HepG2 (cell line): Measurements from ENCODE around the gene UBE2O. TPM values are rescaled to one million over a fixed set of nuclear protein-coding genes. Genes with fewer than 3 reads are reported as not detected.

Source experiments
- ATRX ChIP-seq: sonication (generic); formaldehyde crosslinking; IDR thresholded peaks from 2 replicates; pipeline ENCODE4 v1.4.0; 2020; ENCODE audit warnings: missing genetic modification reagents, borderline replicate concordance
- CENPX ChIP-seq: sonication (generic); formaldehyde crosslinking; IDR thresholded peaks from 2 replicates; pipeline ENCODE4 v1.9.0; 2021; ENCODE audit warnings: mild to moderate bottlenecking, missing genetic modification reagents, moderate library complexity
- FLYWCH1 ChIP-seq: sonication (generic); formaldehyde crosslinking; IDR thresholded peaks from 2 replicates; pipeline ENCODE4 v1.8.1; 2023; ENCODE audit warnings: mild to moderate bottlenecking, missing genetic modification reagents
- GATA4 ChIP-seq: sonication (generic); IDR thresholded peaks from 2 replicates; pipeline ENCODE4 v1.6.1; 2016; ENCODE audit warnings: antibody characterized with exemption, low read depth, borderline replicate concordance
- KAT7 ChIP-seq: IDR thresholded peaks from 2 replicates; pipeline ENCODE4 v1.6.1; 2018; ENCODE audit warnings: borderline replicate concordance, missing compliant biosample characterization
- NBN ChIP-seq: fragments of 450-650 bp; conservative IDR thresholded peaks from 2 replicates; pipeline ENCODE4 v1.6.1; 2017
- RARG ChIP-seq: sonication (generic); formaldehyde crosslinking; IDR thresholded peaks from 2 replicates; pipeline ENCODE4 v1.4.0; 2020; ENCODE audit warnings: low read depth, mild to moderate bottlenecking, missing genetic modification reagents
- ZBTB38 ChIP-seq: sonication (generic); formaldehyde crosslinking; IDR thresholded peaks from 2 replicates; pipeline ENCODE4 v1.5.1; 2020; ENCODE audit warnings: mild to moderate bottlenecking, missing genetic modification reagents
- ZFP37 ChIP-seq: sonication (generic); formaldehyde crosslinking; IDR thresholded peaks from 2 replicates; pipeline ENCODE4 v1.4.0; 2020; ENCODE audit warnings: missing genetic modification reagents, borderline replicate concordance
- ZNF17 ChIP-seq: sonication (generic); formaldehyde crosslinking; IDR thresholded peaks from 2 replicates; pipeline ENCODE4 v1.5.0; 2020; ENCODE audit warnings: mild to moderate bottlenecking, missing genetic modification reagents
- ZNF225 ChIP-seq: sonication (generic); formaldehyde crosslinking; IDR thresholded peaks from 2 replicates; pipeline ENCODE4 v1.4.0; 2020; ENCODE audit warnings: mild to moderate bottlenecking, missing genetic modification reagents
- ZNF44 ChIP-seq: sonication (generic); formaldehyde crosslinking; IDR thresholded peaks from 2 replicates; pipeline ENCODE4 v1.5.1; 2020; ENCODE audit warnings: mild to moderate bottlenecking, missing genetic modification reagents
- ZNF563 ChIP-seq: sonication (generic); formaldehyde crosslinking; IDR thresholded peaks from 2 replicates; pipeline ENCODE4 v1.8.0; 2022; ENCODE audit warnings: mild to moderate bottlenecking, moderate library complexity, missing genetic modification reagents
- ZNF781 ChIP-seq: sonication (generic); formaldehyde crosslinking; IDR thresholded peaks from 2 replicates; pipeline ENCODE4 v1.5.1; 2020; ENCODE audit warnings: borderline replicate concordance, mild to moderate bottlenecking, missing genetic modification reagents; ENCODE audit errors: not compliant biosample characterization
- ZNF790 ChIP-seq: sonication (generic); formaldehyde crosslinking; IDR thresholded peaks from 2 replicates; pipeline ENCODE4 v1.8.0; 2022; ENCODE audit warnings: missing genetic modification reagents, mild to moderate bottlenecking, borderline replicate concordance
- ZXDC ChIP-seq: sonication (generic); formaldehyde crosslinking; IDR thresholded peaks from 2 replicates; pipeline ENCODE4 v1.5.0; 2020; ENCODE audit warnings: mild to moderate bottlenecking, missing genetic modification reagents
- polyA plus RNA-seq, 8 experiments: library from polyadenylated mRNA; depleted of rRNA in 3 of 8; stranded (reverse) in 7 of 8; unstranded in 1 of 8; fragments of >200 nt; fragmentation: Illumina TruSeq in 4 of 8; extraction: Trizol in 4 of 8; gene quantifications; 2 replicates each; pipeline versions ENCODE4 v1.2.1 to v1.2.3, GENCODE V29; 2011 to 2016; ENCODE audit warnings: low read depth in 4 of 8, missing spikeins in 1 of 8, mixed read lengths in 1 of 8; ENCODE audit not compliant: insufficient read depth in 1 of 8
- total RNA-seq, 5 experiments: library from RNA; depleted of rRNA; stranded (reverse); fragments of >200 nt; fragmentation: Illumina TruSeq; extraction: Trizol; gene quantifications; 2 replicates each; pipeline ENCODE4 v1.2.3, GENCODE V29; 2016; ENCODE audit warnings: low read depth in 1 of 5
- TF ChIP-seq, protein P1 (sequence below): sonication (generic); formaldehyde crosslinking; IDR thresholded peaks from 2 replicates; pipeline ENCODE4 v1.5.1; 2020; ENCODE audit warnings: missing genetic modification reagents, mild to moderate bottlenecking, borderline replicate concordance
- TF ChIP-seq, protein P2 (sequence below): sonication (generic); formaldehyde crosslinking; IDR thresholded peaks from 2 replicates; pipeline ENCODE4 v1.8.1; 2023; ENCODE audit warnings: mild to moderate bottlenecking, moderate library complexity, missing genetic modification reagents
- TF ChIP-seq, protein P3 (sequence below): sonication (generic); formaldehyde crosslinking; IDR thresholded peaks from 2 replicates; pipeline ENCODE4 v1.5.0; 2020; ENCODE audit warnings: mild to moderate bottlenecking, missing genetic modification reagents, borderline replicate concordance

Gene UBE2O
- total and polyA plus RNA-seq, 2 of the 13 experiments (the other 11 are each of a cell fraction or from before 2014, with no cell fraction given): 21.5 to 23.5 TPM

DNA sequence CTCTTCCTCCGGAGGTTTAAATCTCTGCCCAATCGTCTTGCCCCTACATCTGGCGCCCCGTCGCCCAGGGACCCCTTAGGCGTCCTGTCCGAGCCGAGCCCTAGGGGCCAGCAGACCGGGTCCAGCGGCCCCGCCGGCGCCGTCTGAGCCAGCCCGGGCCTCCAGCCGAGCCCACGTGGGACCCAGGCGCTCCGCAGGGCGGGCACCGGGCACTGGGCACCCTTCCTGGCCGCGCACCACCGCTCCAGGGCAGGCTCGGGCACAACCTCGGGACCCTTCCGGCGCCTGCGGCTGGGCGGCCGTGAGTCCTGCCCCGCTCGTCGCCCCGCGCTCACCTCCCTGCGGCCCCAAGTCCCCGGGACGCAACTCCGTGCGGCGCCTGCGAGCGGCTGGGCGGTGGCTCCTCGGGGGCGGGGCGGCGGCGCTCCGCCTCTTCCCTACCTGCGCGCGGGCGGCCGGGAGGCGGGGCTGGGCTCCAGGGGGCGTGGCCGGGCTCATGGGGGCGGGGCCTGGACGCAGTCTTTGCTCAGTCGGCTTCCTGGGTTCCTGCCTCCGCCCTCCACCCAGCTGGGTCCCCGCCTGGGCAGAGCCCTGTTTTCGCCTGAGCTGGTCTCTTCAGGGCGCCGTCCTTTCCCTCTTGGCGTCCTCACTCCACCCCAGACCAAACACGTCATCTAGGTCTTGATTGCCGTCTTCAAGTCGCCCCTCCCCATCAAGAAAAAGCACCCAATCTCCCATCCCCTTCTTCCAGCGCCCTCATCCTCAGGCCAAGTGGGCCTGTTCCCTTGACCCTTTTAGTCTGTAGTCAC lies 48.3 kb upstream of the UBE2O start, which contains the start of gene RHBDF2 (continued):
- no peak for TF ChIP-seq NBN
- TF ChIP-seq GATA4: peak; percentile 38
- 0 out of 2 replicates have a peak, but pooled peaks have one; percentile 50 for TF ChIP-seq RARG (CRISPR knock-in tag)
- TF ChIP-seq ZNF225 (CRISPR knock-in tag): peak; percentile 64
- TF ChIP-seq KAT7 (CRISPR knock-in tag): peak; percentile 28; the same call in 1 of the 2 replicates
- no peak; the same call in 1 of the 2 replicates for TF ChIP-seq ZXDC (CRISPR knock-in tag)
- TF ChIP-seq ZBTB38 (CRISPR knock-in tag): peak; percentile 87
- TF ChIP-seq ZNF563 (CRISPR knock-in tag): peak; percentile 89; the same call in 1 of the 2 replicates
- peak; percentile 51; the same call in 1 of the 2 replicates for TF ChIP-seq ZNF790 (CRISPR knock-in tag)
- peak; percentile 9 for TF ChIP-seq ZNF781 (CRISPR knock-in tag)
- 0 out of 2 replicates have a peak, but pooled peaks have one; percentile 52 for TF ChIP-seq ZFP37 (CRISPR knock-in tag)
- no peak for TF ChIP-seq FLYWCH1
- TF ChIP-seq, protein P1, sequence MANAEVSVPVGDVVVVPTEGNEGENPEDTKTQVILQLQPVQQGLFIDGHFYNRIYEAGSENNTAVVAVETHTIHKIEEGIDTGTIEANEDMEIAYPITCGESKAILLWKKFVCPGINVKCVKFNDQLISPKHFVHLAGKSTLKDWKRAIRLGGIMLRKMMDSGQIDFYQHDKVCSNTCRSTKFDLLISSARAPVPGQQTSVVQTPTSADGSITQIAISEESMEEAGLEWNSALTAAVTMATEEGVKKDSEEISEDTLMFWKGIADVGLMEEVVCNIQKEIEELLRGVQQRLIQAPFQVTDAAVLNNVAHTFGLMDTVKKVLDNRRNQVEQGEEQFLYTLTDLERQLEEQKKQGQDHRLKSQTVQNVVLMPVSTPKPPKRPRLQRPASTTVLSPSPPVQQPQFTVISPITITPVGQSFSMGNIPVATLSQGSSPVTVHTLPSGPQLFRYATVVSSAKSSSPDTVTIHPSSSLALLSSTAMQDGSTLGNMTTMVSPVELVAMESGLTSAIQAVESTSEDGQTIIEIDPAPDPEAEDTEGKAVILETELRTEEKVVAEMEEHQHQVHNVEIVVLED (CRISPR knock-in tag): peak; percentile 49
- no peak; the same call in 1 of the 2 replicates for TF ChIP-seq ZNF44
- TF ChIP-seq CENPX (CRISPR knock-in tag): no peak
- TF ChIP-seq, protein P2, sequence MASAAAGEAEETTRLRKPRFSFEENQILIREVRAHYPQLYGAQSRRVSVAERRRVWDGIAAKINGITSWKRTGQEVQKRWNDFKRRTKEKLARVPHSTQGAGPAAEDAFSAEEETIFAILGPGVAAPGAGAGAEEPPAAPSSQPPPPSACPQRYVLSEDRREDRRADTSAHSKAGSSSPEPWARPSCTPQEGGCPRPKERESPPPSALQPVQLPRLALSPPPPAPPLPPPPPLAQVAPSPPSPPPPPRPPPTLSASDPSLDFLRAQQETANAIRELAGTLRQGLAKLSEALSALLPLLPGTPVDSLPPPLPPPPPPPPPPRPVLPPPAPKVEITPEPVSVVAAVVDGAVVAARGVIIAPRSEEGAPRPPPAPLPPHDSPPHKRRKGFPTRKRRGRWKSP (CRISPR knock-in tag): peak; percentile 71; the same call in 1 of the 2 replicates
- TF ChIP-seq, protein P3, sequence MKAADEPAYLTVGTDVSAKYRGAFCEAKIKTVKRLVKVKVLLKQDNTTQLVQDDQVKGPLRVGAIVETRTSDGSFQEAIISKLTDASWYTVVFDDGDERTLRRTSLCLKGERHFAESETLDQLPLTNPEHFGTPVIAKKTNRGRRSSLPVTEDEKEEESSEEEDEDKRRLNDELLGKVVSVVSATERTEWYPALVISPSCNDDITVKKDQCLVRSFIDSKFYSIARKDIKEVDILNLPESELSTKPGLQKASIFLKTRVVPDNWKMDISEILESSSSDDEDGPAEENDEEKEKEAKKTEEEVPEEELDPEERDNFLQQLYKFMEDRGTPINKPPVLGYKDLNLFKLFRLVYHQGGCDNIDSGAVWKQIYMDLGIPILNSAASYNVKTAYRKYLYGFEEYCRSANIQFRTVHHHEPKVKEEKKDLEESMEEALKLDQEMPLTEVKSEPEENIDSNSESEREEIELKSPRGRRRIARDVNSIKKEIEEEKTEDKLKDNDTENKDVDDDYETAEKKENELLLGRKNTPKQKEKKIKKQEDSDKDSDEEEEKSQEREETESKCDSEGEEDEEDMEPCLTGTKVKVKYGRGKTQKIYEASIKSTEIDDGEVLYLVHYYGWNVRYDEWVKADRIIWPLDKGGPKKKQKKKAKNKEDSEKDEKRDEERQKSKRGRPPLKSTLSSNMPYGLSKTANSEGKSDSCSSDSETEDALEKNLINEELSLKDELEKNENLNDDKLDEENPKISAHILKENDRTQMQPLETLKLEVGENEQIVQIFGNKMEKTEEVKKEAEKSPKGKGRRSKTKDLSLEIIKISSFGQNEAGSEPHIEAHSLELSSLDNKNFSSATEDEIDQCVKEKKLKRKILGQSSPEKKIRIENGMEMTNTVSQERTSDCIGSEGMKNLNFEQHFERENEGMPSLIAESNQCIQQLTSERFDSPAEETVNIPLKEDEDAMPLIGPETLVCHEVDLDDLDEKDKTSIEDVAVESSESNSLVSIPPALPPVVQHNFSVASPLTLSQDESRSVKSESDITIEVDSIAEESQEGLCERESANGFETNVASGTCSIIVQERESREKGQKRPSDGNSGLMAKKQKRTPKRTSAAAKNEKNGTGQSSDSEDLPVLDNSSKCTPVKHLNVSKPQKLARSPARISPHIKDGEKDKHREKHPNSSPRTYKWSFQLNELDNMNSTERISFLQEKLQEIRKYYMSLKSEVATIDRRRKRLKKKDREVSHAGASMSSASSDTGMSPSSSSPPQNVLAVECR (CRISPR knock-in tag): peak; percentile 85; the same call in 1 of the 2 replicates
- no peak for TF ChIP-seq ATRX
- TF ChIP-seq ZNF17 (CRISPR knock-in tag): no peak
